ELF-1 (cell line): Measurements from ENCODE around the gene SEZ6.

Source experiments
- DNase-seq: peaks from one replicate; pipeline ENCODE4 v3.0.0-alpha.2; 2016; ENCODE audit warnings: low read depth, low spot score

Gene SEZ6

DNA sequence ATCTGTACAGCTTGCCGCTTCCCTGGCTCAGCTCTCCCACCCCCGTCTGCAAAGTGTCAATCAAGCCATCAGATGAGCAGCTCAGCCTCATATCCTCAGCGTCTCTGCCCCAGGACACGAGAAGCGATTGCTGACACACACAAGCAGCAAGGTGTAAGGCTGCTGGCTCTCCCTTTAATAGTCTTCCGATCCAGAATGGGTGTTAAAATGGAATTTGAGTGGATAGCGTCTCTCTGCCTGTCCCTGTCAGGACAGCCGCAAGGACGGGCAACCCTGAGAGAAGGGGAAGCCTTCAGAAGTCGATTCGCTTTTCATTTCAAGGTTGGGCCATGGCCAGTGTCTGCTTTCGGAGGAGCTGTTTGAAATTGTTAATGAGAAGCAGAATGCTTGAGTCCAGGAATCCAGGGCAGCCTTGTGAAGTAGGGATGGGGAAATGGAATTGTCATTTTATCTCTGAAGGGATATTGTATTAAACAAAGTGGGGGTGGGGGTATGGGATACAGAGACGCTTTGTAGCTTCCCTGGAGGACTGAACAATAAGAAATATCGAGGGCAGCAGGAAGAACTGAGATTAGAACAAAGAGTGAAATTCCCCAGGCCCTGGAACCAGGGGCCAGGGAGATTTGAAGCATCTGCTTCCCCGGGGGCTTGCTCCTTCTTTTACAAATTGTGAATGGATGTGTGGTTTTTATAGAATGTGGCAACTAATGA is 32.4 kb upstream of the SEZ6 start:
- no peak for DNase-seq

DNA sequence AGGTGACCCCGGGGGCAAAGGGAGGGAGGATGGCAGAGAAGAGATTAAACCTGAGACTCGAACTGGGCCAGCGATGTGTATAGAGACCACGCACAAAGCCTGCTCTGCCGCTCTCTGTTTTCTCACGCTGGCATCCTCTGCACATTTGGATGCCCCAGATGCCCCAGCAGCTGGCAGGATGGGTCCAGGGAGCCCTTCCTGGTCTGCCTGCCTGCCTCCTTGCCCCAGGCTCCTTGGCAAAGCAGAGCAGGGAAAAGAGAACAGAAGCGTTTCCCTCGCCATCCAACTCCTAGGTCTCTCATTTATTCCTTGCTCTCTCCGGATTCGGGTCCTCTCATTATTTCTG is 31.9 kb upstream of the SEZ6 start:
- no peak for DNase-seq

GRCh38 chr17:29036584-29036983 is 30.8 kb upstream of the SEZ6 start:
- DNase-seq: no peak

DNA sequence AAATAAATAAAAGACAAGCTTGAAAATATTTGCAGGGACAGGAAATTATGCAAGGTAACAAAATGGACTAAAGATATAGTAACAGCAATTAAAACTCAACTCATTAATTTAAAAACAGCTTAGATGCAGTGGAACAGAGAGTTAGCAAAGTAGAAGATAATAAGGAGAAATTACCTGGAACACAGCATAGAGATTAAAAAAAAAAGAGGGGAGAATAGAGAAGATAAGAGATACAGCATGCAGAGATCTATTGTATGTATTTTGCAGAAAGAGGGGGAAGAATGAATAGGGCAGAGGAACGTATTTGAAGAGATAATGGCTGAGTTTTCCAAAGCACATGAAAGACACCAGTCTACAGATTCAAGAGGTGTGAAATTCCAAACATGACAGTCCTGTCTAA is 28.7 kb upstream of the SEZ6 start:
- no peak for DNase-seq

- peak; percentile 30 for DNase-seq
These were observed 27.0 kb upstream of the SEZ6 start for GRCh38 chr17:29032857-29033197.

GRCh38 chr17:29032013-29032856 is 26.4 kb upstream of the SEZ6 start:
- peak; percentile 51 for DNase-seq

DNA sequence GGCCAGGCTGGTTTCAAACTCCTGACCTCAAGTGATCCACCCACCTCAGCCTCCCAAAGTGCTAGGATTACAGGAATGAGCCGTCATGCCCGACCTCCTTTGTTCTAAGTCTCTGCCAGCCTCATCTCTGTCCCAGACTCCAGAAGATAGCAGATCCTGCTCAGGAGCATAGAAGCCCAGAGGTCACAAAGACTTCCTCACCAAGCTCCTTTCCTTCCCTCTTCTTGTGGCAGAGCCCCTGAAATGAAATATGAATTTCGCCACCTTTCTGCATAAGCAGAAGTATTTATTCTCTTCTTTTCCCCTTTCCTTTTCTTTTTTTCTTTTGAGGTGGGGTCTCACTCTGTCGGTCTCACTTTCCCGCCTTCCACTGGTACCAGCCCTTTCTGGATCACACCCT is 25.7 kb upstream of the SEZ6 start:
- no peak for DNase-seq

GRCh38 chr17:29024316-29024952 is 18.6 kb upstream of the SEZ6 start:
- no peak for DNase-seq

GRCh38 chr17:29022074-29022473 is 16.2 kb upstream of the SEZ6 start:
- no peak for DNase-seq

DNA sequence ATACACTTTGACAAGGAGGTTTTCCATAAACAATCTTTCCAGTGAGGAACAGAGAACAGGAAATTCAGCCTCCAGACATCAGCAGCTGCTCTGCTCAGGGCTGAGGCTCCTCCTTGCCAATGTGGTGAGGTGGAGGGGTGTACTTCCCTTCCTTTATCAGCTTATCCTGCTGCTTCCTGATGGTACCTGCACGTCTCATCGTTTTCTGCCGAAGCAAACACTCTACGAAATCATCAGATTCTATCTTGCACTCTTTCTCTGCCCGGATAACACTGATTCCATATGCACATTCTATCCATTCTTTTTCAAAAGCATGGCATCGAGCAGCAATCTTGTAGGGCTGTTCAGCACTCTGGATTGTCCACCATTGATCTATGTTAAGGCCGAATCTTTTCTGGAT is 15.4 kb upstream of the SEZ6 start:
- no peak for DNase-seq

GRCh38 chr17:29020576-29020975 is 14.7 kb upstream of the SEZ6 start:
- no peak for DNase-seq

DNA sequence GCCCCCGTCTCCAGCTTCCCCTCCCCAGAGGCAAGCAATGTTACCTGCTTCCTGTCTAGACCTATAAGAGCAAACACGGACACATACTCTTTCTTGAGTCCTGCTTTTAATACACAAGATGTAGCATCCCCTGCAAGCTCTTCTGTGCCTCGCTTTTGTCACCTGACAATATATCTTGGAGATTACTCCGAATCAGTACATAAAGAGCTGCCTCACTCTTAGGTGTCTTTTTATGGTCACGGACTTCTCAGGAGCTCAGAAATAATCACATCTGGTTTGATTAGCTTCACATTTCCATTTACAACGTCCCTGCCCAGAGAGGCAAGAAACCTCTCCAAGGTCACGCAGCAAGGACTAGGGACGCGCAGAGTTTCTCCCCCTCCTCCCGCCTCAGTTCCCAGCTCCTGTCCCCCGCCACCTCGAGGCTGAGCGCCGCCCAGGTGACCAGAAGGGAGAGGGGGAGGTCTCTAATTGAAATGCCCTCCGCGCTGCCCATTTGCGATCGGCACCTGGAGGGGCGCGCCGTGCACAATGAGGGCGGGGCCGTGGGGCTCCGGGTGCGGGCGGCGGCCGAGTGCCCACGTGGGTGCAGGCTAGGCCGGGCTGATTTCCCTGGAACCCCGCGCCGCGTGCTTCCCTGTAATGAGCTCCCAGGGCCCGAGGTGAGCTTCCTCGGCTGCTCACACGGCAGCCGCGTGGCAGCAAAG is 13.8 kb upstream of the SEZ6 start:
- no peak for DNase-seq

DNA sequence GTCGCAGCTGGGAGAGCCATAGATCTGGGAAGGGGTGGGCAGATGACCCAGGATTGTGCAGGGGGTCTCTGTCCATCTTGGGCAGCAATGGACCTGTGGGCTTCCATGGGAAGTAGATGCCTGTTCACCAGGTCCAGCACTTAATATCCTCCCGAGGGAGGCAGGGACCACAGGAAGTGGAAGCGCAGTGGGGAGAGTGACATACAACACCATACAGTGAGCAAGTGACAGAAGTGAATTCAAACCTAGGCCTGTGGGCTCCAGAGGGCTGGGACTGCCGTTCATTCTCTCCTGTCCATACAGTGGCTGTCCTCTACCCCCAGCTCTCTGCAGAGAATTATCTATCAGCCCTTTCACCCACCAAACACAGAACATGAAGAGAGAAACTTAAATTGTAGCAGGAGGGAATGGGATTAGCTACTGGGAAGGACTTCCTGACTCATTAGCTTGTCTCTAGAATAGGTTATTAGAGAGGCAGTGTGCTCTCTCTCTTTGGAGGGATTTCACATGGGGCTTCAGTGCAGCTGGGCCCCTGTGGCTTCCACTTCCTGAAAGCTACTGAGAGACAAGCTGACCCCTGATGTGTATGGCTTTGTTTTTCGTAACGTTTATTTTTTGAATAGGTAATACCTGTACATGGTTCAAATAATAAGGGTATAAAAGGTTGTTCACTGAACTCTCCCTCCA is 13.1 kb upstream of the SEZ6 start:
- DNase-seq: no peak

DNA sequence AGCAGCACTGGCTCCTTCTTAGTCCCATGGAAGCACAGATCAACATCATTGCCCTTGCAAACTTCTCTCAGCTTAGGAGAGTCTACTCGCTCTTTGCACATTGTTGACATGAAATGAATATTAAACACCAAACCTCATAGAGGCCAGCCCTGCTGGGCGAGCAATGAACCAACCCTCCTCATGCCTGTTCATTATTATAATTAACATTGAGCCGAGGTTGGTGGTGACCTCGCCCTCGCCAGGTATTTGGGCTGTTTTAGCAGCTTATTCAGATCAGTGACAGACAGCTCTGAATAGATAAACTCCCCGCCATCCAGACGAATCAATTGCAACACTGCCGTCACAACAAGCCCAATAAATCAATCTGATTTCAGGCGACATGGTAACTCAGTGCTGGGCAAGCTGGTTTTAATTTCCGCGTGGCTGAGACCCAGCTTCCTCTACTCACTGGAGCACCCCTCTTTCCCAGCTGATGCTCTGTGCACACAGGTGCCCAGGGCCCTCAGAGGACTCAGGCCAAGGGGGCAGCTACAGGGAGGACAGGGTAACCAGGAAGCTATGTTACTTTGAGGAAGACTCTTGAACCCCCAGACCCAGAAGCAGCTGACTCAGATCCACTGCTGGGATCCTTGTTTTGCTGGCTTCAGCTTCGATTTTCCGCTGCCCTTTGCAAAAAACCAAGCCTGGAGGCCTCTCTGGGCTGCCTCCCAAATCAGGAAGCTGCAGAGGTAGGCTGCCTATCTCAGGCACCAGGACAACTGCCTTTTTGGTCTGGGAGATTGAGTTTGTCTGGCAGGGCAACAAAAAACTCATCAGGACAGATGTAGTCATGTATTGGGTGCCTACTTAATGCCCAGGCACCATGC is 10.7 kb upstream of the SEZ6 start:
- no peak for DNase-seq

- no peak for DNase-seq
These were observed 8.9 kb upstream of the SEZ6 start for GRCh38 chr17:29014716-29015115.

GRCh38 chr17:29012535-29012934 is 6.7 kb upstream of the SEZ6 start:
- no peak for DNase-seq

DNA sequence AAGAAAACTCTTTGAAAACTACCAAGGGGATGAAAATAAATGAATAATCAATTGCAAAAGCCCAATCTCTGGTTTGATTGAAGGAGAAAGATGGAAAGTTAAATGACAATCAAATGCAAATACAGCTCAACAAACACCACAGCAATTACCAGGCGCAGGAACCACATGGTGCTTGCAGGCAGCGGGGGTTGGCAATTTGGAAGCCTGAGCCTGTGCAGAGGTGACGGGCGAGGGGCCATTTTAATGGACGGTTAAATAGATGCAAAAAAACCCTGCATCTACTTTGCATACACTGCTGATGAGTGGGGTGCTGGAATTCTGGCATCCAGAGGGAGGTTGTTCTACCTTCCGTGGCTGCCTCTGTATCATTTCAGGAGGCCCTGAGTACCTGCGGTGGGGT is 4.8 kb upstream of the SEZ6 start:
- no peak for DNase-seq

DNA sequence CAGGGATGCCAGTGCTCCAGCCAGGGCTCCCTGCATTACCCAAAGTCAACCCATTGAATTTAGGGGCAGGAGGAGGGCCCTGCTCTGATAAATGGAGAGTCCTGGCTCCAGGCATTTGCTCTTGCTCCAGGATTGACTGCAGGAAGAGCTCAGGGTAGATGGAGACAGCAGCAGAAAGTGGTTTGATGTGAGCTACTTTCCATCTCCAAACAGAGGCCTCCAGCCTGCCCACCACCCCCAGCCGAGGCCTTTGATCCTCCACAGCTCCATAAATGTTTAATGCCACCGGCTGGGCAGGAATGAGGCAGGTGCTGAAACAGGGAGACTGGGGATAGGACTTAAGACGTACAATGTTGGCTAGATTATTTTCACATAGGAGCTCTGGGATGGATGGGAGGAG is 4.3 kb upstream of the SEZ6 start:
- DNase-seq: no peak

DNA sequence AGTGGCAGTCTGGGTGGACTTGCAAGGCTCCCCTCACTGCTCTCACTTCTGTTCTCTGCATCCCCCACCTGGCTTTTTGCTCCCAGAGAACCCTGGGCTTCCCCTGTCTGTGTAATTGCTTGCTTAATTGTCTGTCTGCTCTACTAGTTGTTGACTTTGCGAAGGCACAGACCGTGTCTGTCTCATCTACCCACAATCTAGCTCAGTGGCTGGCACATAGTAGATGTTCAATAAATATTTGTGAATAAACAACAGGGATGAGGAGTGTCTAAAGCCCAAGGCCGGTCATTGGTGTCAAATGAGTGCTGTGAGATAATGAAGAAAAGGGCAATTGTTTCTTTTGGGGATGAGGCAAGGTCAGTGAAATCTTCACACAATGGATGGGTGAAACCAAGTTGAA is 2.8 kb upstream of the SEZ6 start:
- DNase-seq: no peak

- no peak for DNase-seq
These were observed 2.1 kb upstream of the SEZ6 start for GRCh38 chr17:29007860-29008455.
